Brain microvascular endothelial cell (primary cell): Measurements from ENCODE around the gene SLC25A30.

Experiments used
- DNase-seq: peaks from one replicate; pipeline ENCODE4 v3.0.0-alpha.2; 2020
- H3K27ac ChIP-seq: fragments of 250-450 bp; sonication (Bioruptor Pico); 2 replicates; pipeline ENCODE4 v1.5.1; 2020; ENCODE audit warnings: mild to moderate bottlenecking, moderate library complexity
- H3K27me3 ChIP-seq: fragments of 250-450 bp; sonication (Bioruptor Pico); replicated peaks from 2 replicates; pipeline ENCODE4 v1.5.1; 2020; ENCODE audit warnings: mild to moderate bottlenecking
- H3K36me3 ChIP-seq: fragments of 250-450 bp; sonication (Bioruptor Pico); replicated peaks from 2 replicates; pipeline ENCODE4 v1.5.1; 2020; ENCODE audit warnings: mild to moderate bottlenecking
- H3K4me3 ChIP-seq: 2 replicates; pipeline ENCODE4 v1.5.1; 2011; ENCODE audit warnings: low read depth, mild to moderate bottlenecking, control low read depth, low read length, moderate library complexity
- in situ Hi-C: cut with HindIII; loops from 2 replicates; pipeline ENCODE4 v1.10.0; 2017; ENCODE audit warnings: low sequenced_read_pairs, low pct_ligation_motif_present
- TF ChIP-seq, protein P1 (sequence below): IDR thresholded peaks from 2 replicates; pipeline ENCODE4 v1.5.1; 2011; ENCODE audit warnings: low read depth, mild to moderate bottlenecking, moderate library complexity, low read length, control low read depth, inconsistent platforms; ENCODE audit errors: missing control alignments

SLC25A30 gene

DNA sequence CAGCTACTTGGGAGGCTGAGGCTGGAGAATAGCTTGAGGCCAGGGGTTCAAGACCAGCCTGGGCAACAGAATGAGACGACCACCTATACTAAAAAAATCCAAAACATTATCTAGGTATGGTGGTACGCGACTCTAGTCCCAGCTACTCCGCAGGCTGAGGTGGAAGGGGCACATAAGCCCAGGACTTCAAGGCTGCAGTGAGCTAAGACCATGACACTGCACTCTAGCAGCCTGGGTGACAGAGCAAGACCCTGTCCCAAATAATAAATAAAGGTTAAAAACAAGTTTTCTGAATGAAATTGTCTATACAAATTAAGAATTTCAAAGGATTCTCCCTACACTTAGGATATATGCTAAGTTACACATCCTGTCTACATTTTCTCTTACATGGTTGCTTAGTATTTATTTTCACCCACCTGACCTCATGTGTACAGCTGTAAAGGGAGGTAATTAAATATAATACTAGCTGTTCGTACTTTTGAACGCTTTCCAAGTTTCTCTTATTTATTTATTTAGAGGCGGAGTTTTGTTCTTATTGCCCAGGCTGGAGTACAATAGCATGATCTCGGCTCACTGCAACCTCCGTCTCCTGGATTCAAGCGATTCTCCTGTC, 1.6 kb downstream of the SLC25A30 start:
- H3K36me3 ChIP-seq: no peaks in the 10 kb centered on the region
- in situ Hi-C loops: no loop called here
- no peaks in the 10 kb centered on the region for H3K27me3 ChIP-seq
- H3K27ac ChIP-seq: no peak overlapping the region
- H3K4me3 ChIP-seq: peak overlapping the region; percentile 74
- no peak for DNase-seq
- TF ChIP-seq, protein P1, sequence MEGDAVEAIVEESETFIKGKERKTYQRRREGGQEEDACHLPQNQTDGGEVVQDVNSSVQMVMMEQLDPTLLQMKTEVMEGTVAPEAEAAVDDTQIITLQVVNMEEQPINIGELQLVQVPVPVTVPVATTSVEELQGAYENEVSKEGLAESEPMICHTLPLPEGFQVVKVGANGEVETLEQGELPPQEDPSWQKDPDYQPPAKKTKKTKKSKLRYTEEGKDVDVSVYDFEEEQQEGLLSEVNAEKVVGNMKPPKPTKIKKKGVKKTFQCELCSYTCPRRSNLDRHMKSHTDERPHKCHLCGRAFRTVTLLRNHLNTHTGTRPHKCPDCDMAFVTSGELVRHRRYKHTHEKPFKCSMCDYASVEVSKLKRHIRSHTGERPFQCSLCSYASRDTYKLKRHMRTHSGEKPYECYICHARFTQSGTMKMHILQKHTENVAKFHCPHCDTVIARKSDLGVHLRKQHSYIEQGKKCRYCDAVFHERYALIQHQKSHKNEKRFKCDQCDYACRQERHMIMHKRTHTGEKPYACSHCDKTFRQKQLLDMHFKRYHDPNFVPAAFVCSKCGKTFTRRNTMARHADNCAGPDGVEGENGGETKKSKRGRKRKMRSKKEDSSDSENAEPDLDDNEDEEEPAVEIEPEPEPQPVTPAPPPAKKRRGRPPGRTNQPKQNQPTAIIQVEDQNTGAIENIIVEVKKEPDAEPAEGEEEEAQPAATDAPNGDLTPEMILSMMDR: no peak

DNA sequence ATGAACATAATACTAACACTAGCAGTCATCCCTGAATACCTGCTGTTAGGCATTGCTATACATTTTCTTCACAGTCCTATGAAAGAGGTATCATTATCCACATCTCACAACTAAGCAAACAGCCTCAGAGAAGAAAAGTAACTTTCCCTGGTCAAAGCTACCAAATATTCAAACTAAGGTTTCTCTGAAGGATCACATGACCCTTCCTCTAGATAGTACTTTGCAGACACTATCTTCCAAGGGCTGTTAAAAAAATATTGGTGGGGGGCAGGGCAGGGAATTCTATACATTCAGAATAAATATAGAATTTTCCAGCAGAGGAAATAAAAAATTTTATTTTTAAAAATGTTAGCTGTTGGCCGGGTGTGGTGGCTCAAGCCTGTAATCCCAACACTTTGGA, 3.1 kb downstream of the SLC25A30 start:
- Histone ChIP-seq H3K36me3 (no peaks in the 10 kb centered on the region), H3K27ac (peak overlapping the region; percentile 13), H3K27me3 (no peaks in the 10 kb centered on the region), H3K4me3 (no peak overlapping the region)
- no peak for DNase-seq
- TF ChIP-seq, protein P1: no peak
- in situ Hi-C loops: no loop called here

DNA sequence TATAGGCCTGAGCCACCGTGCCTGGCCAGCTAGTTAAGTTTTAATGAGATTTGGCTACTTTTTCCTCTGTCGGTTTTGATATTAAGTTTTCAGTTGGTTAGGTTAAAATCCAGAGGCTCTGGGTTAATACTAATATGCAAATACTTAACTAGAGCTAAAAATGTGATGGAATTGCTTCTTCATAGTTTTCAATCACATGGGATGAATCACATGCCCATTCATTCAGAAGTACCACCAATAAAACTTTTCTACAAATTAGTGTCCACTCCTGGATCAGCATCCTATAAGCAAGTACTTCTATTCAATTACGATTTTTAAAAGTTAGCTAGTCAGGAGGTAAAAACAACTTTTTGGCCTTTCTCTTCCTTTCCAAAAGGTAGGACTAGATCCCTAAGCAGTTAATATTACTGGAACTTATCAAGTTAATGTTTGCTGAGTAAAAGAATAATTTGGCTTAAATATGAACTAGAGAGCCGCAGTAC, 4.3 kb downstream of the SLC25A30 start:
- Histone ChIP-seq H3K4me3 (no peak overlapping the region), H3K27me3 (no peaks in the 10 kb centered on the region), H3K36me3 (no peaks in the 10 kb centered on the region), H3K27ac (no peak overlapping the region)
- DNase-seq: no peak
- TF ChIP-seq, protein P1: no peak
- in situ Hi-C loops: no loop called here

DNA sequence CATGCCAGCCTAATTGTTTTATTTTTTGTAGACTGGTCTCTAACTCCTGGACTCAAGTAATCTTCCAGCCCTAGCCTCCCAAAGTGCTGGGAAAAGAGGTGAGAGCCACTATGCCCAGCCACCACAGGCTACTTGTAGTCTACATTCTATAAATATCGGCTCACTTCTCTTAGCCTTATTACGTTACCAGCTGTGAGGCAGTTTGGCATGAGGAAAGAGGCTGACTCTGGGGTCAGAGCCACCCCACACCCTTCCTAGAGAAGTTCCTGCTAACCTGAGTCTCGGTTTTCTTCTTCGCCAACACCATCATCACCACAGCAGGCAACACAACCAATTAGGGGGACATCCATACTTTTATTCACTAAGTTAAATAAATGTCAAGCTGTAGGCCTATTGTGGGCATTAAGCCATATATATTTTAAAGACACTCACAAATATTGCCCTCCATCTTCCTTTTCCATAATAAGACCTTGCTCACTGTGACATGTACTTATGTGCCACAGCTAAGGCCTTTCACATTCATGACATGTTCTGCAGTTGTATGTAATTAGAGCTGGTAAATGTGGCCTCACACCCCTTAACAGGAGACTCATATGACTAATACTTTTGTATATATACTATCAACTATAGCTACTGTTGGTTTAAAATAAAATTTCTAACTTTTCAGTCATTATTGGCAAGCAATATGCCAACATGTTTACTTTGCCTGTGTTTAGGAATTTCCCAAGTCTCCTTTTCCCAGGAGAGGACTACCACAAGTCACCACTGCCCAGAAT, 5.7 kb downstream of the SLC25A30 start:
- H3K27ac ChIP-seq: no peak overlapping the region
- in situ Hi-C loops: no loop called here
- no peak for DNase-seq
- H3K4me3 ChIP-seq: no peak overlapping the region
- H3K27me3 ChIP-seq: no peaks in the 10 kb centered on the region
- H3K36me3 ChIP-seq: no peaks in the 10 kb centered on the region
- TF ChIP-seq, protein P1: no peak

DNA sequence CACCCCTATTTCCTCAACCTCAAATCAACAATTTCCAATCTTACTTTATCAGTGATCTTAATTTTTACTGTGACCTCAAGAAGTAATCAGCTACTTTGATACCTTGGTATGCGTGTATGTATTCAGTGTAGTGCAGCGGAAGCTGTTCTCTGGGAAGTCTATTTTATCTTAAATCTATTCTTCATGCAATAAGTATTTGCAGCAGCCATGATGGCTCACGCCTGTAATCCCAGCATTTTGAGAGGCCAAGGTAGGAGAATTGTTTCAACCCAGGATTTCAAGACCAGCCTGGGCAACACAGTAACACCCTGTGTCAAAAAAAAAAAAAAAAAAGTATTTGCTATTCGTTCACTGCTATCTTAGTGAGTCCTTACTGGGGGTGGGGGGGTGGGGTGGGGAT, 6.5 kb downstream of the SLC25A30 start:
- no peak overlapping the region for H3K4me3 ChIP-seq
- TF ChIP-seq, protein P1: no peak
- no peak for DNase-seq
- in situ Hi-C loops: no loop called here
- no peaks in the 10 kb centered on the region for H3K27me3 ChIP-seq
- H3K27ac ChIP-seq: no peak overlapping the region
- H3K36me3 ChIP-seq: peaks cover 2% of the 10 kb centered on the region
